Stimulated activated CD8-positive, alpha-beta memory T cell treated with anti-CD3 and anti-CD28 coated beads, Interleukin-12 subunit alpha, Interleukin-12 subunit beta, amount 100 ng/mL, for 1 hour (primary cell): ENCODE measurements around the gene CRY2.

Experiments used
- DNase-seq: peaks from one replicate; pipeline ENCODE4 v3.0.0-alpha.2; 2020; ENCODE audit warnings: low read depth

Gene CRY2

DNA sequence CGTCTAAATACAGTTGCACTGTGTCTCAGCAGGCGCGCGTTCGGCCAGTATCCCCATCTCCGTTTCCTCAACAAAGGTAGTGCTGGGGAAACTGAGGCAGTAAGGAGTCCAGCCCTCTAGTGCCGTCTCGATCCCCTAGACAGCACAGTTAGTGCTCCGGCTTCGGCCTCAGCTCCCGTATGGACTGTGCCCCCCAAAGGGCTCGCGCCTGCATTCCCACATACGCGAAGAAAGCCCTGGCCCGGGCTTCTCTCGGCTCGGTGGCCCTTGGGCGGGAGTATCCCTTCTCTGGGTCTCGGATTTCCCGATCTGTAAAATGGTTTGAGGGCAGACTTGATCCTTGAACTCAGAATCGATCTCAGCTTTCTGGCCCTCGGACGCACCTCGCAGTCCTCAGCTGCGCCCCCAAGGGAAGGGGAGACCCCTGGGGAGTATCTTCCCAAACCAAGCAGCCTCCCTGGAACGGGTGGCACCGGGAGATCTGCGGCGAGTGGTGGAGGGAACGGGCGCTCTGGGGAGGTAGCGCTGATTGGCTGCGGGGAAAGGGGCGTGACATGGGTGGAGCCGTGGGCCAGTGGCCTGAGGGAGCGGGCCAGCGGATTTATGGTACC, 71.2 kb downstream of the CRY2 start:
- no peak for DNase-seq

DNA sequence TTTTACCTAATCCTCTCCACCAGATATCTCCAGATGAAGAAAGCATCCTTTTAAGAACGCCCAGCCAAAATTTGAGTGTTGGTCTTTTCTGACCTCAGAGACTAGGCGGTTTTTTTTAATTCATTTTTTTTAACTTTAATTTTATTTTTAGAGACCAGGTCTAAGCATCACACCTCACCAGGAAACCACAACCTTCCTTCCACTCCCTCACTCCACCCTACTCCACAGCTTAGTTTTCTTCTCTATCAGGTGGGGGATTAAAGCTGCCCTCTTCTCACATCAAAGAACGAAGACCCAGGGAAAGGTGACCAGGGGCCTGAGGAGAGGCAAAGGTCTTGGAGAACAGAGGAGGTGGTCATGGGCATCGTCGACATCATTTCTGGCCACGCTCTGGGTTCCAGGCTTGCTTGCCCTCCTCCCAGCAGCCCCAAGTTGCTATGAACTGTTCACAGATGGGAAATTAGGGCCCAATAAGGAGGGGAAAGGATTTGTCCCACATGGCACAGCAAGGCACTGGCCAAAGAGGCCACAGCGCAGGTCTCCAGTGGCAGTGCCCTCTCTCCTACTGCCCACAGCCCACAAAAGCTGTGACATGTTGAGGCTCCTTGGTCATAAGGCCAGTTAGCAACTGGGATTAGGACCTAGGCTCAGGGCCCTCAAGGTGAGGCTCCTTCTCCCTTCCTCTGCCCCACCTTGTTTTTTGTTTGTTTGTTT, 71.8 kb downstream of the CRY2 start:
- DNase-seq, result no peak

DNA sequence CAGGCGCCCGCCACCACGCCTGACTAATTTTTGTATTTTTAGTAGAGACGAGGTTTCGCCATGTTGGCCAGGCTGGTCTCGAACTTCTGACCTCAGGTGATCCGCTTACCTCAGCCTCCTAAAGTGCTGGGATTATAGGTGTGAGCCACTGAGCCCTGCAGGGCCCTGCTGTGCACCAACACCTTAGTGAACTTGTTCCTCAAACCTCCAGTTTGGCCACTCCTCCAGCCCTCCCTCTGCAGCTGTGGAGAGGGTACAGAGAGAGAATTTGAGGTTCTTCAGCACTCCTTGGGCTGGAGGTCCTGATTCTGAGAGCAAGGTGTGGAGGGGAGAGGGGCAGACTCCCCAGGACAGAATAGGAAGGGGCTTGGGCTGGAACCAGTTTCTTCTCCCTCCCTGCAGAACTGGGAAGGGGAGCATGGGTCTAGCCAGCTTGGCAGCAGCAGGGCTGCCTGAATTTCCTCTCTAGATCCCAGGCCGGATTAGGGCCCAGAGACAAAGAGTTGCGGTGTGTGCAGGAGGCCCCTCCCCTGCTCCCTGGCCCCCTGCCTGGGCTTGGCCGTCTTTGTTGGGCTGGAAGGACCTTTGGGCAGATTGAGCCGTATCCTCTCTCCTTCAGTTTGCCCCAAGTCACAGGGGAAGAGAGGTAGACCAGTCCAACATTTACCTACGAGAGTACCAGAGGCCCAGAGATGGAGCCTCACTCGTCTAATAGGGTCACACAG, 72.7 kb downstream of the CRY2 start:
- DNase-seq, result no peak

DNA sequence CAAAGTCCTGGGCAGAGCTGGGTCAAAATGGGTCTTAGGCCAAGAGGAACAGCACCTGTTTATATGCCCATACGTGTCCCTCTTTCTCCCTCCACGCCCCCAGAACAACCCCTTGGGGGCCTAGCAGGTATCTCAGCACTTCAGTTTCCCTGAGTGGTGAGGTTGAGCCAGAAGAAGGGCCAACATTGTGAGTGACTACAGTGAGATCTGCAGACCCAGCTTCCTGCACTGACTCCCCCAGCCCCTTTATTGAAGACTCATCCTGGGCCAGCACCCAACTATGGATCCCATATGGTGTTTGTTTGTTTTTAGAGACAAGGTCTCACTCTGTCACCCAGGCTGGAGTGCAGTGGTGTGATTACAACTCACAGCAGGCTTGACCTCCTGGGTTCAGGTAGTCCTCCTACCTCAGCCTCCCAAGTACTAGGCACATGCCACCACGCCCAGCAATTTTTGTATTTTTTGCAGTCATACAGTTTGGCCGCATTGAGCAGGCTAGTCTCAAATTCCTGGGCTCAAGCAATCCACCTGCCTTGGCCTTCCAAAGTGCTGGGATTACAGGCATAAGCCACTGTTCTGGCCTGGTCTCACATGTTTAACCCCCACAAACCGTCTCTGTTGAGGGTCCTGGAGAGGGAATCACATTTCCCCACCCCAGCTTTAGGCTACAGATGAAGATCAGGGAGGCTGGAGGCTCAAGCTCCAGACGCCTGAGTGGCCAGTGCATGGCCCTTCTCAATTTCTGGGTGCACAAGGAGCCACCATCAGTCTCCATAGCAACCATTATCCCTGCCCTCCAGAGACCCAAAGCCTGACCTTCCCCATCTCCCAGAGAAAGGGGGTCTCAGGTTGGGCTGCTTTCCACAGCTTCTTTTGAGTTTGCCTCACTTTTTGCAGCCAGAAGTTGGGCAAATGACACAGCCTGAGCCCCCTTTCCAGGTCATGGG, 73.5 kb downstream of the CRY2 start:
- DNase-seq, result no peak

DNA sequence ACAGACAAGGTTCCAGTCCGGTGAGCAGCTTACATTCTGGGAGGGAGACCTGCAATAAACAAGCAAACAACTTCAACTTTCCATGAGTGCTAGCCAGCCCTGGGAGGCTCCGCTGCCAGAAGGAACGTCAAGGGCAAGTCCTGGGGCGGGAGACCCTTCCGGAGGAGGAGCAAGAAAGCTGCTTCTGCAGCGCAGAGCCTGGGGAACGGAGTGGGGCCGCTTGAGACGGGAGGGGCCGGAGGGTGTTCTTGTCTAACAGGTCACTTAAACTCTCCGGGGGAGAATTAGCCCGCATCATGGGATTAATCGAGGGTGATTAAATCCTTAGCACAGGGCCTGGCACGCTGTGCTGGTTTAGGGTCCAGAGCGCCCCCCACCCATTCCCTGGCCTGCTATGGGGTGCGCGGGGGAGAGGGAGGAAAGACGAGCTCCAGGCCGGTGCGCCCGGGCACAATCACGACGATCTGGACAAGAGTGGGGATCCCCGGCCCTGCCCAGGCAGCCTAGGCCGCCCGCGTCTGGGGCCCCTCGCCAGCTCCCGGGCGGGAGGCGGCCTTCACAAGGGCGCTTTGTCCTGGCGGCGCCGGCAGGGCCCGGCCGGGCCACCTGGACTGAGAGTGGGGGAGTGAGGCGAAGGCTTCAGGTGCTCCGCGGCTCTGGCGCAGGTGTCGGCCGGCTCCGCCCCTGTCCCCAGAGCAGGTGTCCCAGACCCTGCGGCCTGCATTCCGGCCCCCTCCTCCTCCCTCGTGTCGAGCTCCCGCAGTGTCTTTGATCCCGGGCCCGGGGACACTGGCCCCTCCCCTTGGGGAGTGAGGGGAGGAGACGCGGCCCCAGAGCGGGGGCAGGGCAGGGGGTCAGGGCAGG, 74.5 kb downstream of the CRY2 start:
- DNase-seq, result no peak

DNA sequence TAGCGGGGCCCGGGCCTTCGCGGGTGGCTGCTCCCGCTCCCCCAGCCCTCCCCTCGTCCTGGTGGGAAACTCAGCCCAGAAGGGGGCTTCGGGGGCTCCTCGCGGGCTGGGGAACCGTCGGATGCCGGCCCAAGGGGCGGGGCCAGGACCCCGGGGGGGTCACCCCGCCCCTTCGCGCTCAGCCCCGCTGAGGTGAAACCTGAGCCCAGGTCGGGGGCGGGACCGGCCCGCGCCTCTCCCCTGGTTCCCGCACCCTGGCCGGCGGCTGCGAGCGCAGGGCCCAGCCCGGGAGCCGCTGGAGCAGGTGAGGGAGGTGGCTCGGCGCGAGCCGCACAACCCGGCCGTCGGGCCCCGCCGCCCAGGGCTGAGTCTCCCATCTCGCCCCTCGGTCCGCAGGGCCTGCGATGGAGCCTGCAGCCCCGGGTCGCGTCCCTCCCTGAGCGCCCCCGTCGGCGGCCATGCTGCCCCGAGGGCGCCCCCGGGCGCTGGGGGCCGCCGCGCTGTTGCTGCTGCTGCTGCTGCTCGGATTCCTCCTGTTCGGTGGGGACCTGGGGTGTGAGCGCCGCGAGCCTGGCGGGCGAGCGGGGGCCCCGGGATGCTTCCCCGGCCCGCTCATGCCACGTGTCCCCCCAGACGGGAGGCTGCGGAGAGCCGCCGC, 75.3 kb downstream of the CRY2 start, which contains the start of gene LARGE2:
TSS of gene LARGE2 (plus strand) at position 232 of the 658 bp plus-strand sequence. CDS start at position 459, 227 bp downstream.
- no peak for DNase-seq

DNA sequence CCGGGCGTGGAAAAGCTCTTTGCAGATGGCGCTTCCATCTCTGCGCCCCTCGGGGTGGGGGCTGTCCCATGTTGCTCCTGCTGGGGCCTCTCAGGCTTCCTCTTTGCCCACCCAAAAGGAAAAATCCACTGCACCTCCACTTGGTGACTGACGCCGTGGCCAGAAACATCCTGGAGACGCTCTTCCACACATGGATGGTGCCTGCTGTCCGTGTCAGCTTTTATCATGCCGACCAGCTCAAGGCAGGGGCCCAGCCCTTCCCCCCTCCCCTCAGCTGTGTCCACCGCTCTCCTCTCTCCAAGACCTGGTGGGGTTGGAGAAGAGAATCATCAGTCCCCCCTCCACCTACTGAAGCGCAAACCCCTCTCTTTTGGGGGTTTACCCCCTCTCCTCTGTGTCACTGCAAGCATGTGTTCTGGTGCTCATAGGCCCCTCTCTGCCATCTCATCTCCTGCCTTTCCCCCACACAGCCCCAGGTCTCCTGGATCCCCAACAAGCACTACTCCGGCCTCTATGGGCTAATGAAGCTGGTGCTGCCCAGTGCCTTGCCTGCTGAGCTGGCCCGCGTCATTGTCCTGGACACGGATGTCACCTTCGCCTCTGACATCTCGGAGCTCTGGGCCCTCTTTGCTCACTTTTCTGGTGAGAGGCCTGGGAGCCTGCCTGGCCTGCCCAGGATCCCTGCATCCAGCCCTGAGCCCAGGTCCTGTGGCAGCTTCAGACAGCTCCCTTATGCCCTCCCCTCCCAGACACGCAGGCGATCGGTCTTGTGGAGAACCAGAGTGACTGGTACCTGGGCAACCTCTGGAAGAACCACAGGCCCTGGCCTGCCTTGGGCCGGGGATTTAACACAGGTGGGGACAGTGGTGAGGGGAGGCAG, 77.0 kb downstream of the CRY2 start:
- DNase-seq, result no peak

DNA sequence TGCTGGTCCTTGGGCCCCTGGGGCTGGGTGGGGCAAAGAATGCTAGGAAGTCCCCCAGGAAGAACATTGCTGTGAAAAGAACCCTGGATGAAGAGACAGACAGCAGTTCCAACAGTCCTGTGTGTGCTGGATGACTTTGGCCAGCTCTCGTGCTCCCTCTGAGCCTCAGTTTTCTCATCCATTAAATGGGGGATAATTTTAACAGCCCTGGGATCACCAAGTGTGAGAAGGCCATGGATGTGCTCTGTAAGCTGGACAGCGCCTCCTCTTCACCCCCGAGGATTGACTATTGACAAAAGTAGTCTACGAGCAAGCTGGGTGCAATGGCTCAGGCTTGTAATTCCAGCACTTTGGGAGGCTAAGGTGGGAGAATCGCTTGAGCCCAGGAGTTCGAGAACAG, 77.7 kb downstream of the CRY2 start:
- DNase-seq, result no peak

DNA sequence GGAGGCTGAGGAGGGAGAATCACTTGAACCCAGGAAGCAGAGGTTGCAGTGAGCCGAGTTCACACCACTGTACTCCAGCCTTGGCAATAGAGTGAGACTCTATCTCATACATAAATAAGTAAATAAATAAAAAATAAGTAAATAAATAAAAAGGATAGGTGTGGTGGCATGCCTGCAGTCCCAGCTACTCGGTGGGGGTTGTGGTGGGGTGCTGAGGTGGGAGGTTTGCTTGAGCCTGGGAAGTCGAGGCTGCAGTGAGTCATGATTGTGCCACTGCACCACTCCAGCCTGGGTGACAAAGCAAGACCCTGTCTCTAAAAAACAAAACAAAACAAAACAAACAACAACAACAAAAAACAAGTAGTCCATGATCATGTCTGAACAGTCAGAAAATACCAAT, 78.3 kb downstream of the CRY2 start:
- no peak for DNase-seq

DNA sequence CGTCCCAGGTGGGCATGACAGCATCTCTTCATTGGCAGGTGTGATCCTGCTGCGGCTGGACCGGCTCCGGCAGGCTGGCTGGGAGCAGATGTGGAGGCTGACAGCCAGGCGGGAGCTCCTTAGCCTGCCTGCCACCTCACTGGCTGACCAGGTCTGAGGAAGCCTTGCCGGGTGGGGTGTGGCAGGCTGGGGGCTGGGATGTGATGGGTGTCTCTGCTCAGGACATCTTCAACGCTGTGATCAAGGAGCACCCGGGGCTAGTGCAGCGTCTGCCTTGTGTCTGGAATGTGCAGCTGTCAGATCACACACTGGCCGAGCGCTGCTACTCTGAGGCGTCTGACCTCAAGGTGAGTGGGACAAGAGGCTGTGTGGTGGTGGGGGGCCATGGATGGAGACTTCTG, 78.7 kb downstream of the CRY2 start:
- no peak for DNase-seq

DNA sequence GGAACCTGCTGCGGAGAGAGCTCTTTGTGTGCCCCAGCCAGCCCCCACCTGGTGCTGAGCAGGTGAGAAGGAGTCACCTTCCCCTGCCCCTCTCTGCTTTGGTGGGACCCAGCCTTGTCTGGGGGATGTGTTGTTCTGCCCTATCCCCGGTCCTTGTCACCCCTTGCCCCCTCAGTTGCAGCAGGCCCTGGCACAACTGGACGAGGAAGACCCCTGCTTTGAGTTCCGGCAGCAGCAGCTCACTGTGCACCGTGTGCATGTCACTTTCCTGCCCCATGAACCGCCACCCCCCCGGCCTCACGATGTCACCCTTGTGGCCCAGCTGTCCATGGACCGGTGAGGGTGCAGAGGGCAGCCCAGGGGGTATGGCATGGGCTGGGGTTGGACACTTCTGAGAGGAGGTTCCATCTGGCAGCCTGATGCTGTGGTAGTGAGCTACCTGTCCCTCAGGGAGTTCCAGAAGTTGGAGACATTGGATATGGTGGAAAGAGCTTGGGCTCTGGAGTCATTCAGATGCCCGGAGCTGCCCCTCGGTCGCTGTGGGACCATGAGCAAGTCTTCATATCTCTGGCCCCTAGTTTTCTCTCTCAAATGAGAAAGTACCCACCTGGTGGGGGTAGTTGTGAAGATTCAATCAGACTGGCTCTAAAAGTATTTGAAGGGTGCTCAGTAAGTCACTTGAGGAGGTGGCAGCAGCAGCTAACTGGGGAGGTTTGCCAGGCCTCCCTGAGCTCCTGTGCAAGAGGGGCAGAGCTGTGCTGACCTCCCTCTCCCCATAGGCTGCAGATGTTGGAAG, 79.5 kb downstream of the CRY2 start:
- DNase-seq, result no peak

DNA sequence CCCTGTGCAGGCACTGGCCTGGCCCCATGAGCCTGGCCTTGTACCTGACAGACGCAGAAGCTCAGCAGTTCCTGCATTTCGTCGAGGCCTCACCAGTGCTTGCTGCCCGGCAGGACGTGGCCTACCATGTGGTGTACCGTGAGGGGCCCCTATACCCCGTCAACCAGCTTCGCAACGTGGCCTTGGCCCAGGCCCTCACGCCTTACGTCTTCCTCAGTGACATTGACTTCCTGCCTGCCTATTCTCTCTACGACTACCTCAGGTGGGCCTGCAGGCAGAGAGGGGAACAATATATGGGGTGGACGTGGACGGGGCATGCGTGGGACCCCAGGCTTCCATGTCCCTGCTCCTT, 80.0 kb downstream of the CRY2 start:
- no peak for DNase-seq

DNA sequence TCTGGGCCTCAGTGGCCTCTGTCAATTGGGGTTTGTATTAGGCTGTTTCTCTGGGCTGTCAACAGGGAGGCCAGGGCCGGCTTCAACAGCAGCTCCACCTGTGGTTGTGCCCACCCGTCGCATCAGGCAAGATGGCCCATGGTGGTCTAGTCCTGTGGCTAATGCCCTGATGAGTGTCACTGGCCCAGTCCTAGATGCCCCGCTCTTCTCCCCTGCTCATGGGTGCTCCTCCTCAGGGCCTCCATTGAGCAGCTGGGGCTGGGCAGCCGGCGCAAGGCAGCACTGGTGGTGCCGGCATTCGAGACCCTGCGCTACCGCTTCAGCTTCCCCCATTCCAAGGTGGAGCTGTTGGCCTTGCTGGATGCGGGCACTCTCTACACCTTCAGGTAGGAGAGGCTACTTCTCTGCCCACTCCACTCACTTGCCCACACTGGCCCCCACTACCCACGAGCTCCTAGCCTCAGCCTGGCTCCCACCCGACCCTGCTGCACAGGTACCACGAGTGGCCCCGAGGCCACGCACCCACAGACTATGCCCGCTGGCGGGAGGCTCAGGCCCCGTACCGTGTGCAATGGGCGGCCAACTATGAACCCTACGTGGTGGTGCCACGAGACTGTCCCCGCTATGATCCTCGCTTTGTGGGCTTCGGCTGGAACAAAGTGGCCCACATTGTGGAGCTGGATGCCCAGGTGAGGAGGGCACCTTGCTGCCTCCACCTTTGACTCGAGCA, 80.6 kb downstream of the CRY2 start:
- no peak for DNase-seq

DNA sequence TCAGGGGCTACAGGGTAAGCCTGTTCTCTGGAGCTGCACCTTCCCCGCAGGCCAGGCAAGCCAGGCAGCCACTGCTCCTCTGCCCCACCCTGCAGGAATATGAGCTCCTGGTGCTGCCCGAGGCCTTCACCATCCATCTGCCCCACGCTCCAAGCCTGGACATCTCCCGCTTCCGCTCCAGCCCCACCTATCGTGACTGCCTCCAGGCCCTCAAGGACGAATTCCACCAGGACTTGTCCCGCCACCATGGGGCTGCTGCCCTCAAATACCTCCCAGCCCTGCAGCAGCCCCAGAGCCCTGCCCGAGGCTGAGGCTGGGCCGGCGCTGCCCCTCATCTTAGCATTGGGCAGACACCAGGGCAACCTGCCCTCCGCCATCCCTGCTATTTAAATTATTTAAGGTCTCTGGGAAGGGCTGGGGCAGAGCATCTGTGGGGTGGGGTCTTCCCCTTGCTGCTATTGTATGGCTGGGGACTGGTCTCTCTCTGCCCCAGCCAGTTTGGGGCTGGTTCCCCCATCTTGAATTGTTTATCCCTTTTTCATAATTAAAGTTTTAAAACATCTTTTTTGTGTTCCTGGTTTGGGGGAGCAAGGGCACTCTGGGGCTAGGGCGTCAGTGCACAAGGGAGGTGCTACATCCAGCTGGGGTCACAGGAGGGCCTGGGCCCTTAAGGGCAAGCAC, 81.4 kb downstream of the CRY2 start:
- DNase-seq, result no peak

DNA sequence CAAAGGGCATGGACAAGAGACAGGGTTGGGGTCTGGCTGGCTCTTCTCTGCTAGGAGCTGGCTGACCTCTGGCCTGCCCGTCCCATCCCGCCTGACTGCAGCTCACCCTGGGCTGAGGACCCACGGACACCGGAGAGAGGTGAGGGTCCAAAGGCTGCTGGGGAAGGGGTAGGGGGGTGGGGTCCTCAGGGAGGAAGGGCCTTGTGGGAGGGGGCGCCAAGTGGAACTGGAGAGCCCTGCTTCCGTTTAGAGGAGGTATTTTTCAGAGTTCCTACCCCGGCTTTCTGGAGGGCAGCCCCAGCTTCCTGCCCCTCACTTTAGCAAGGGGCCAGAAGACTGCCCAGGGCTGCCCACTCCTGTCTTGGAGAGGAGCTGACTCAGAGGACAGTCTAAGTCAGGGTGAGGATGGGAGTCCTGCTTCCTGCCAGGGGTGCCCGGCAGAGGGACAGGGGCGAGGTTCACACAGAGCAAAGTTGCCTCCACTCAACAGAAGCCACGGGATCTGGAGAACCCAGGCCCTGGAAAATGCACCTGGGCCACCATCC, 82.3 kb downstream of the CRY2 start:
- no peak for DNase-seq

DNA sequence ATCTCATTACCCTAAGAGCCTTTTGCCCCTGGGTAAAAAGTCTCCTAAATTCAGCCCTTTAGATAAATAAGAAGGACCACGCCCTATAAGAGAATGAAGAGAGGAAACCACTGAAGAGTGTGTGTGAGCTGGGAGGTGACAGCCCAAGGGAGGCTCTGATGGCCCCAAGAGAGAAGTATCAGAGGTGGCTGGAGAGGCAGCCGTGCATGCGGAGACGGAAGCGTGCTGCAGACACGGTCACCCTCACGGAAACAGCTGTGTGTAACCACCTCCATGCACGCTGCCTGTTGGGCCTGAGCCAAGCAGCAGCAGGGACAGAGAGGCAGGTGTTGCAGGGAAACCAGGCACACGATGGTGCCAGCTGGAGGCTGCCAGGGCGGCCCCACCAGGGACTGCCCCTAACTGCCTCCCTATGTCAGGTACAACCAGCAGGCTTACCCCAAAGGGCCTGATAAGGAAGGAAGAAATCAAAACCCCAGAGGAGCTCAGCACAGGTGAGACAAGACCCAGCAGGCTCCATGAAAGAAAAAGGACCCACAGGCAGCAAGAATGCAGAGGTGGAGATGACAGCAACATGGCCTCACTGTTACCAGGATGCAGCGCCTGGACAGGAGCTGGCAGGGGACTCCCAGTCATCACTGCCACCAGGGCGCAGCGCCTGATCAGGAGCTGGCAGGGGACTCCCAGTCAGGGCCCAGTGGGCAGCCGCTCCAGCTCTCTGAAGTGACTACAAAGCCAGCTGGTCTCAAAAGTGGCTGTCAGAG, 82.9 kb downstream of the CRY2 start:
- DNase-seq, result no peak
